SK-N-SH (cell line): ENCODE results near the gene OXTR. TPM values are rescaled to one million over a fixed set of nuclear protein-coding genes. Genes with fewer than 3 reads are reported as not detected.

Experiments used
- CTCF ChIA-PET: fragments of 300-600, 350-600 bp; formaldehyde crosslinking; extraction: SDS; loops from one replicate; lab custom pipeline; 2021; lab: Yijun Ruan, JAX
- POLR2A ChIA-PET: fragments of 350-600 bp; sonication (Branson Sonifier 250); formaldehyde crosslinking; extraction: SDS; loops from one replicate; lab custom pipeline; 2020; ENCODE audit warnings: antibody characterized with exemption, inconsistent platforms; lab: Yijun Ruan, JAX
- DNase-seq: peaks from one replicate; pipeline ENCODE4 v3.0.0; 2012
- H2AFZ ChIP-seq: fragments of 200-600 bp; sonication (generic); 2 replicates; pipeline ENCODE4 v1.8.1; 2016; ENCODE audit warnings: antibody characterized with exemption, mild to moderate bottlenecking, low read depth
- H3F3A ChIP-seq: fragments of 200-600 bp; sonication (generic); replicated peaks from 2 replicates; pipeline ENCODE3; 2016; ENCODE audit warnings: antibody characterized with exemption, mild to moderate bottlenecking; ENCODE audit not compliant: insufficient read depth
- H3K27ac ChIP-seq, 2 experiments: fragments of 200-500 bp in 1 of 2; fragments of 200-600 bp in 1 of 2; sonication (Bioruptor generic) in 1 of 2; sonication (generic), shearing (Covaris generic) in 1 of 2; 2 replicates each; pipeline versions ENCODE4 v1.5.1 to v1.6.1; 2014 to 2016; ENCODE audit warnings: low read depth in 2 of 2, inconsistent platforms in 1 of 2, low read length in 1 of 2, mild to moderate bottlenecking in 1 of 2, mixed read lengths in 1 of 2
- H3K27me3 ChIP-seq: fragments of 200-600 bp; sonication (generic), shearing (Covaris generic); 2 replicates; pipeline ENCODE4 v1.6.1; 2016; ENCODE audit warnings: mixed run types; ENCODE audit not compliant: insufficient read depth
- H3K36me3 ChIP-seq, 2 experiments: fragments of 200-500 bp in 1 of 2; fragments of 200-600 bp in 1 of 2; sonication (Bioruptor generic) in 1 of 2; sonication (generic) in 1 of 2; replicated peaks in 1 of 2; 2 replicates each; pipeline versions ENCODE3 to v1.5.1; 2014 to 2016; ENCODE audit warnings: low read length in 1 of 2, mild to moderate bottlenecking in 1 of 2; ENCODE audit not compliant: insufficient read depth in 2 of 2, control insufficient read depth in 1 of 2
- H3K4me1 ChIP-seq, 2 experiments: fragments of 200-500 bp in 1 of 2; fragments of 200-600 bp in 1 of 2; sonication (Bioruptor generic) in 1 of 2; sonication (generic), shearing (Covaris generic) in 1 of 2; 2 replicates each; pipeline versions ENCODE4 v1.5.1 to v1.6.1; 2014 to 2016; ENCODE audit warnings: low read depth in 1 of 2, low read length in 1 of 2, mixed run types in 1 of 2; ENCODE audit not compliant: insufficient read depth in 2 of 2, control insufficient read depth in 1 of 2
- H3K4me2 ChIP-seq: fragments of 200-600 bp; sonication (generic), shearing (Covaris generic); 2 replicates; pipeline ENCODE4 v1.6.1; 2017; ENCODE audit warnings: mixed run types
- H3K4me3 ChIP-seq, 2 experiments: fragments of 200-500 bp in 1 of 2; fragments of 200-600 bp in 1 of 2; sonication (Bioruptor generic) in 1 of 2; sonication (generic), shearing (Covaris generic) in 1 of 2; 2 replicates each; pipeline versions ENCODE4 v1.5.1 to v1.8.1; 2014 to 2016; ENCODE audit warnings: low read depth in 2 of 2, inconsistent platforms in 1 of 2, low read length in 1 of 2, mild to moderate bottlenecking in 1 of 2, mixed read lengths in 1 of 2, moderate library complexity in 1 of 2
- H3K79me2 ChIP-seq: fragments of 200-600 bp; sonication (generic); 2 replicates; pipeline ENCODE4 v1.8.1; 2017; ENCODE audit warnings: mild to moderate bottlenecking; ENCODE audit not compliant: insufficient read depth
- H3K9ac ChIP-seq: fragments of 200-600 bp; sonication (generic); 2 replicates; pipeline ENCODE4 v1.6.1; 2017; ENCODE audit warnings: mixed run types
- H3K9me2 ChIP-seq: fragments of 200-600 bp; sonication (generic); 2 replicates; pipeline ENCODE4 v1.6.1; 2017; ENCODE audit warnings: mixed run types
- H3K9me3 ChIP-seq: fragments of 200-600 bp; sonication (generic); 2 replicates; pipeline ENCODE4 v1.6.1; 2017; ENCODE audit warnings: mixed run types, mild to moderate bottlenecking, moderate library complexity
- H4K20me1 ChIP-seq: fragments of 200-600 bp; sonication (generic); 2 replicates; pipeline ENCODE4 v1.6.1; 2017; ENCODE audit warnings: mild to moderate bottlenecking, mixed run types; ENCODE audit not compliant: insufficient read depth
- CHD2 ChIP-seq: fragments of 150-350 bp; IDR thresholded peaks from 2 replicates; pipeline ENCODE4 v1.6.1; 2018; ENCODE audit warnings: low read length; ENCODE audit not compliant: partially characterized antibody
- ELF1 ChIP-seq: IDR thresholded peaks from 2 replicates; pipeline ENCODE4 v1.4.0; 2012
- FOXJ3 ChIP-seq: sonication (generic); formaldehyde crosslinking; IDR thresholded peaks from 2 replicates; pipeline ENCODE4 v1.5.1; 2020; ENCODE audit warnings: mild to moderate bottlenecking, missing genetic modification reagents
- JUND ChIP-seq: IDR thresholded peaks from 2 replicates; pipeline ENCODE4 v1.4.0; 2012
- NFIC ChIP-seq: IDR thresholded peaks from 2 replicates; pipeline ENCODE4 v1.4.0; 2012; ENCODE audit warnings: borderline replicate concordance
- NRF1 ChIP-seq: IDR thresholded peaks from 2 replicates; pipeline ENCODE4 v1.6.1; 2012; ENCODE audit warnings: low read depth, mild to moderate bottlenecking, low read length
- SIN3A ChIP-seq: IDR thresholded peaks from 2 replicates; pipeline ENCODE4 v1.6.1; 2012; ENCODE audit warnings: low read depth, mild to moderate bottlenecking, low read length, moderate library complexity, borderline replicate concordance
- TCF12 ChIP-seq: IDR thresholded peaks from 2 replicates; pipeline ENCODE4 v1.4.0; 2012
- WGBS: methylation state at CpG from one replicate; pipeline ENCODE4 v1.1.6; 2017; ENCODE audit warnings: low lambda C conversion rate; 5-methylcytosine and 5-hydroxymethylcytosine counted together
- polyA plus RNA-seq, 3 experiments: library from polyadenylated mRNA; depleted of rRNA; stranded (reverse); fragments of >200 nt; gene quantifications; 2 replicates each; pipeline ENCODE4 v1.2.3, GENCODE V29; 2012
- TF ChIP-seq, protein P1 (sequence below): fragments of 150-350 bp; IDR thresholded peaks from 2 replicates; pipeline ENCODE4 v1.6.1; 2017; ENCODE audit warnings: antibody characterized with exemption, low read length, low read depth, borderline replicate concordance
- TF ChIP-seq, protein P2 (sequence below): IDR thresholded peaks from 2 replicates; pipeline ENCODE4 v1.6.1; 2012; ENCODE audit warnings: mild to moderate bottlenecking, low read depth, low read length, moderate library complexity
- TF ChIP-seq, protein P3 (sequence below): IDR thresholded peaks from 2 replicates; pipeline ENCODE4 v1.4.0; 2012; ENCODE audit warnings: low read depth
- TF ChIP-seq, protein P4 (sequence below): fragments of 150-350 bp; IDR thresholded peaks from 2 replicates; pipeline ENCODE4 v1.6.1; 2016; ENCODE audit warnings: mild to moderate bottlenecking, low read depth, low read length

OXTR gene
- polyA plus RNA-seq, 1 of the 3 experiments (the other 2 are of a cell fraction): 1.8 TPM

DNA sequence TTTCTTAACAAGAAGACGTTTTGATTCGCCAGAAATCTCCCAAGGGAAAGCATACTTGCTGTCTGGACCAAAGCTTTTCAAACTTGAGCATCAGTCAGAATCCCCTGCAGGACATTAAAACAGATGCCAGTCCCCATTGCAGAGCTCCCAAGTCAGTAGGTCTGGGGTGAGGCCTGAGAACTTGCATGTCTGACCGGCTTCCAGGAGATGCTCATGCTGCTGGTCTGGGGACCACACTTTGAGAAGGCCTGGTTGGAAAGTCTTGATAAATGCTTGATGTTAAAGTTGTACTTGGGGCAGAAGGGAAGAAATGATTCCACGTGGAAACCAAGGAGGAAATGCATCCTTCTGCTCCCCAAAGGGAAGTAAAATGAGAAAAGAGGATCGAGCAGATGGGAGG, 60.1 kb downstream of the OXTR start:
- H3K36me3 ChIP-seq: no peaks in the 10 kb centered on the region
- no peak overlapping the region for H3K9ac ChIP-seq
- no peak for DNase-seq
- ChIA-PET CTCF (no interaction called here), POLR2A (no interaction called here)
- 45% methylated on average over 3 of the region's 5 CpGs for WGBS
- H4K20me1 ChIP-seq: no peaks in the 10 kb centered on the region
- no peaks in the 10 kb centered on the region for H3K79me2 ChIP-seq
- H3K27me3 ChIP-seq: no peaks in the 10 kb centered on the region; the same call in 1 of the 2 replicates
- H3K4me1 ChIP-seq: peaks cover 0 to 18% of the 10 kb centered on the region in 2 experiments; a peak in 2 of 4 replicates
- no peaks in the 10 kb centered on the region for H3K9me2 ChIP-seq
- no peak overlapping the region for H3K4me2 ChIP-seq
- no peaks in the 10 kb centered on the region for H3K9me3 ChIP-seq
- H3K4me3 ChIP-seq: no peak overlapping the region
- no peaks in the 10 kb centered on the region for H3F3A ChIP-seq
- TF ChIP-seq ELF1: no peak
- TF ChIP-seq SIN3A: no peak
- TF ChIP-seq, protein P1, sequence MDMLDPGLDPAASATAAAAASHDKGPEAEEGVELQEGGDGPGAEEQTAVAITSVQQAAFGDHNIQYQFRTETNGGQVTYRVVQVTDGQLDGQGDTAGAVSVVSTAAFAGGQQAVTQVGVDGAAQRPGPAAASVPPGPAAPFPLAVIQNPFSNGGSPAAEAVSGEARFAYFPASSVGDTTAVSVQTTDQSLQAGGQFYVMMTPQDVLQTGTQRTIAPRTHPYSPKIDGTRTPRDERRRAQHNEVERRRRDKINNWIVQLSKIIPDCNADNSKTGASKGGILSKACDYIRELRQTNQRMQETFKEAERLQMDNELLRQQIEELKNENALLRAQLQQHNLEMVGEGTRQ: no peak
- TF ChIP-seq CHD2: no peak
- TF ChIP-seq, protein P2, sequence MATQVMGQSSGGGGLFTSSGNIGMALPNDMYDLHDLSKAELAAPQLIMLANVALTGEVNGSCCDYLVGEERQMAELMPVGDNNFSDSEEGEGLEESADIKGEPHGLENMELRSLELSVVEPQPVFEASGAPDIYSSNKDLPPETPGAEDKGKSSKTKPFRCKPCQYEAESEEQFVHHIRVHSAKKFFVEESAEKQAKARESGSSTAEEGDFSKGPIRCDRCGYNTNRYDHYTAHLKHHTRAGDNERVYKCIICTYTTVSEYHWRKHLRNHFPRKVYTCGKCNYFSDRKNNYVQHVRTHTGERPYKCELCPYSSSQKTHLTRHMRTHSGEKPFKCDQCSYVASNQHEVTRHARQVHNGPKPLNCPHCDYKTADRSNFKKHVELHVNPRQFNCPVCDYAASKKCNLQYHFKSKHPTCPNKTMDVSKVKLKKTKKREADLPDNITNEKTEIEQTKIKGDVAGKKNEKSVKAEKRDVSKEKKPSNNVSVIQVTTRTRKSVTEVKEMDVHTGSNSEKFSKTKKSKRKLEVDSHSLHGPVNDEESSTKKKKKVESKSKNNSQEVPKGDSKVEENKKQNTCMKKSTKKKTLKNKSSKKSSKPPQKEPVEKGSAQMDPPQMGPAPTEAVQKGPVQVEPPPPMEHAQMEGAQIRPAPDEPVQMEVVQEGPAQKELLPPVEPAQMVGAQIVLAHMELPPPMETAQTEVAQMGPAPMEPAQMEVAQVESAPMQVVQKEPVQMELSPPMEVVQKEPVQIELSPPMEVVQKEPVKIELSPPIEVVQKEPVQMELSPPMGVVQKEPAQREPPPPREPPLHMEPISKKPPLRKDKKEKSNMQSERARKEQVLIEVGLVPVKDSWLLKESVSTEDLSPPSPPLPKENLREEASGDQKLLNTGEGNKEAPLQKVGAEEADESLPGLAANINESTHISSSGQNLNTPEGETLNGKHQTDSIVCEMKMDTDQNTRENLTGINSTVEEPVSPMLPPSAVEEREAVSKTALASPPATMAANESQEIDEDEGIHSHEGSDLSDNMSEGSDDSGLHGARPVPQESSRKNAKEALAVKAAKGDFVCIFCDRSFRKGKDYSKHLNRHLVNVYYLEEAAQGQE: no peak
- TF ChIP-seq FOXJ3 (CRISPR knock-in tag): no peak
- TF ChIP-seq JUND: no peak
- TF ChIP-seq NRF1: no peak
- no peak overlapping the region for H2AFZ ChIP-seq
- no peak overlapping the region for H3K27ac ChIP-seq

DNA sequence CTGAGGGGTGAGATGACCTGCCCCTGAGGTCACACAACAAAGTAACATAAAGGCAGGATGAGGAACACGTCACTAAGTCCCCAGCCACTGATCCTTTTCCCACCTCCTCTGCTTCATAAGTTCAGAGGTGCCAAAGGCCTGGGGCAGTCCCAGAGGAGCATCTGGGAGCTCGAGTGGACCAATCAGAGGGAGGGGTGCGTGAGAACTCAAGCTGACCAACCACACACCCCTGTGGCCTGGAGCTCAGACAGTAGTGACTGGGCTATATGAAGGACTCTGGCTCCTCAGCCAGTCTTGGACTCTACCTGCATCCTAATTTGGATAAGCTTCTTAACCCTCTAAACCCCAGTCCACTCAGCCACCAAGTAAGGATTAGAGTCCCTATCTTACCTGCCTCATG, 63.8 kb downstream of the OXTR start:
- 24% methylated on average over 3 of the region's 3 CpGs for WGBS
- Histone ChIP-seq H4K20me1 (no peaks in the 10 kb centered on the region), H3K9me2 (no peaks in the 10 kb centered on the region), H3K9ac (no peak overlapping the region), H3K79me2 (no peaks in the 10 kb centered on the region), H3K36me3 (no peaks in the 10 kb centered on the region), H3F3A (no peaks in the 10 kb centered on the region), H3K4me3 (no peak overlapping the region), H2AFZ (no peak overlapping the region), H3K27ac (no peak overlapping the region), H3K27me3 (no peaks in the 10 kb centered on the region; the same call in 1 of the 2 replicates), H3K4me1 (peaks cover 0 to 2% of the 10 kb centered on the region in 2 experiments; a peak in 1 of 4 replicates), H3K4me2 (no peak overlapping the region), H3K9me3 (no peaks in the 10 kb centered on the region)
- no peak for TF ChIP-seq TCF12
- no peak for TF ChIP-seq NFIC
- TF ChIP-seq, protein P3, sequence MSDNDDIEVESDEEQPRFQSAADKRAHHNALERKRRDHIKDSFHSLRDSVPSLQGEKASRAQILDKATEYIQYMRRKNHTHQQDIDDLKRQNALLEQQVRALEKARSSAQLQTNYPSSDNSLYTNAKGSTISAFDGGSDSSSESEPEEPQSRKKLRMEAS: no peak
- TF ChIP-seq, protein P4, sequence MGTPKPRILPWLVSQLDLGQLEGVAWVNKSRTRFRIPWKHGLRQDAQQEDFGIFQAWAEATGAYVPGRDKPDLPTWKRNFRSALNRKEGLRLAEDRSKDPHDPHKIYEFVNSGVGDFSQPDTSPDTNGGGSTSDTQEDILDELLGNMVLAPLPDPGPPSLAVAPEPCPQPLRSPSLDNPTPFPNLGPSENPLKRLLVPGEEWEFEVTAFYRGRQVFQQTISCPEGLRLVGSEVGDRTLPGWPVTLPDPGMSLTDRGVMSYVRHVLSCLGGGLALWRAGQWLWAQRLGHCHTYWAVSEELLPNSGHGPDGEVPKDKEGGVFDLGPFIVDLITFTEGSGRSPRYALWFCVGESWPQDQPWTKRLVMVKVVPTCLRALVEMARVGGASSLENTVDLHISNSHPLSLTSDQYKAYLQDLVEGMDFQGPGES: no peak
- POLR2A ChIA-PET: no interaction called here
- CTCF ChIA-PET: no interaction called here
- no peak for DNase-seq
